Neuron (in vitro differentiated cells): ENCODE data around the gene TAOK2.
"Not testable (repeated sequence)": the region's sequence is repeated elsewhere in the genome, so short reads cannot be mapped to it uniquely, and the experiment has no call there.

Experiments used
- H2AFZ ChIP-seq: one replicate; pipeline ENCODE4 v1.6.1; 2013; ENCODE audit warnings: low read depth, mild to moderate bottlenecking, inconsistent platforms, low read length, moderate library complexity
- H3K27me3 ChIP-seq: one replicate; pipeline ENCODE4 v1.6.1; 2013; ENCODE audit warnings: low read length; ENCODE audit not compliant: insufficient read depth
- H3K36me3 ChIP-seq: one replicate; pipeline ENCODE4 v1.6.1; 2013; ENCODE audit warnings: low read length; ENCODE audit not compliant: insufficient read depth
- H3K4me1 ChIP-seq: one replicate; pipeline ENCODE4 v1.6.1; 2013; ENCODE audit warnings: low read length; ENCODE audit not compliant: insufficient read depth
- H3K4me3 ChIP-seq: 2 replicates; pipeline ENCODE4 v1.5.1; 2013; ENCODE audit warnings: mild to moderate bottlenecking, low read length, moderate library complexity
- H3K9me3 ChIP-seq: one replicate; pipeline ENCODE4 v1.6.1; 2013; ENCODE audit warnings: low read length

Gene TAOK2

GRCh38 chr16:30006095-30006473, 32.4 kb downstream of the TAOK2 start:
- Histone ChIP-seq H3K4me1 (peaks cover 10% of the 10 kb centered on the region), H3K9me3 (no peaks in the 10 kb centered on the region), H3K36me3 (peaks cover 3% of the 10 kb centered on the region), H3K4me3 (no peak overlapping the region), H3K27me3 (no peaks in the 10 kb centered on the region), H2AFZ (no peak overlapping the region)

- peaks cover 1% of the 10 kb centered on the region for H3K36me3 ChIP-seq
- no peak overlapping the region for H2AFZ ChIP-seq
- H3K27me3 ChIP-seq = no peaks in the 10 kb centered on the region
- H3K4me1 ChIP-seq = peaks cover 10% of the 10 kb centered on the region
- no peak overlapping the region for H3K4me3 ChIP-seq
- H3K9me3 ChIP-seq = no peaks in the 10 kb centered on the region
Measured at GRCh38 chr16:30006659-30007377, 33.1 kb downstream of the TAOK2 start.

DNA sequence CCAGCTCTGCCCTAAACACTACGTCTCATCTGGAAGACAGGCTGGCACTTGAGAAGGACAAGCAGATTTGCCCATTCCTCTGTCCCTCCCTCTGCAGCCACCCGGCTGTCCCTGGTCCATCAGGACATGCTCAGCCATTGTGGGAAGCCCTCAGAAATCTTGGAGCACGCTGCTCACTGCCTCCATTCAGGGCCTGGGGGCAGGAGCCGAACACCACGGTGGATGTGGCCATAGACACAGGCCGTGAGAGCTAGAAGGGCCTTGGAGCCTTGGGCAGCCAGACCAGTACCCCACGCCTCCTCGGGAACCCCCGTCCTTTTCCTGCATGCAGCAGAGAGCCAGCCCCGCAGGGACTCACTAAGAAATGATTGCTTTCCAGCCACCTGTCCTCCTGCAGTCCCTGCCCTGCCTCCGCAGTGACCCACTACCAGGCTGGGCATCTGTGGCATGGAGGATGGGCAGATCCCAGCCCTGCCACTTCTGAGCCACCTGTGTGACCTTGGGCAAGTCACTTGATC, 33.8 kb downstream of the TAOK2 start:
- Histone ChIP-seq H3K27me3 (no peaks in the 10 kb centered on the region), H3K4me1 (peaks cover 10% of the 10 kb centered on the region), H3K9me3 (no peaks in the 10 kb centered on the region), H3K4me3 (no peak overlapping the region), H2AFZ (no peak overlapping the region), H3K36me3 (no peaks in the 10 kb centered on the region)

GRCh38 chr16:30009085-30009862, 35.6 kb downstream of the TAOK2 start:
- Histone ChIP-seq H3K4me1 (peaks cover 10% of the 10 kb centered on the region), H3K4me3 (no peak overlapping the region), H2AFZ (no peak overlapping the region), H3K27me3 (no peaks in the 10 kb centered on the region), H3K9me3 (no peaks in the 10 kb centered on the region), H3K36me3 (no peaks in the 10 kb centered on the region)

- Histone ChIP-seq H2AFZ (peak overlapping the region; percentile 92), H3K9me3 (no peaks in the 10 kb centered on the region), H3K4me1 (peaks cover 10% of the 10 kb centered on the region), H3K4me3 (peak overlapping the region; percentile 71), H3K27me3 (no peaks in the 10 kb centered on the region), H3K36me3 (no peaks in the 10 kb centered on the region)
Measured at GRCh38 chr16:30009990-30010843, 36.5 kb downstream of the TAOK2 start.

- H3K4me1 ChIP-seq = peaks cover 10% of the 10 kb centered on the region
- H3K4me3 ChIP-seq = peak within 1 kb of the TSS; percentile 71
- peak within 1 kb of the TSS; percentile 92 for H2AFZ ChIP-seq
- no peaks in the 10 kb centered on the region for H3K9me3 ChIP-seq
- H3K36me3 ChIP-seq = no peaks in the 10 kb centered on the region
- no peaks in the 10 kb centered on the region for H3K27me3 ChIP-seq
Measured at GRCh38 chr16:30010844-30011713, 37.4 kb downstream of the TAOK2 start, which contains the start of gene DOC2A. TSS of gene DOC2A (minus strand) at chr16:30011027. CDS start at chr16:30010222, 805 bp downstream.

GRCh38 chr16:30011714-30012504, 38.2 kb downstream of the TAOK2 start:
- H3K4me3 ChIP-seq = peak overlapping the region; percentile 7
- H3K36me3 ChIP-seq = no peaks in the 10 kb centered on the region
- no peak overlapping the region for H2AFZ ChIP-seq
- H3K27me3 ChIP-seq = no peaks in the 10 kb centered on the region
- H3K9me3 ChIP-seq = no peaks in the 10 kb centered on the region
- peaks cover 10% of the 10 kb centered on the region for H3K4me1 ChIP-seq

- H3K36me3 ChIP-seq, H3K9me3 ChIP-seq, H3K4me3 ChIP-seq, H2AFZ ChIP-seq, H3K27me3 ChIP-seq: not testable (repeated sequence)
- H3K4me1 ChIP-seq = peaks cover 10% of the 10 kb centered on the region
Measured at GRCh38 chr16:30012598-30012997, 38.9 kb downstream of the TAOK2 start.

DNA sequence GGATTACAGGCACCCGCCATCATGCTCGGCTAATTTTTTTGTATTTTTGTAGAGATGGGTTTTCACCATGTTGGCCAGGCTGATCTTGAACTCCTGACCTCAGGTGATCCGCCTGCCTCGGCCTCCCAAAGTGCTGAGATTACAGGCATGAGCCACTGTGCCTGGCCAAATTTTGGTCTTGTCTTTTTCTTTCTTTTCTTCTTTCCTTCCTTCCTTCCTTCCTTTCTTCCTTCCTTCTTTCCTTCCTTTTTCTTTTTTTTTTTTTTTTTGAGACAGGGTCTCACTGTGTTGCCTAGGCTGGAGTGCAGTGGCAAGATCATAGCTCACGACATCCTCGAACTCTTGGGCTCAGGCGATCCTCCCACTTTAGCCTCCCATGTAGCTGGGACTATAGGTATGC, 41.8 kb downstream of the TAOK2 start:
- H3K27me3 ChIP-seq, H3K36me3 ChIP-seq, H3K4me1 ChIP-seq, H2AFZ ChIP-seq, H3K9me3 ChIP-seq, H3K4me3 ChIP-seq: not testable (repeated sequence)

DNA sequence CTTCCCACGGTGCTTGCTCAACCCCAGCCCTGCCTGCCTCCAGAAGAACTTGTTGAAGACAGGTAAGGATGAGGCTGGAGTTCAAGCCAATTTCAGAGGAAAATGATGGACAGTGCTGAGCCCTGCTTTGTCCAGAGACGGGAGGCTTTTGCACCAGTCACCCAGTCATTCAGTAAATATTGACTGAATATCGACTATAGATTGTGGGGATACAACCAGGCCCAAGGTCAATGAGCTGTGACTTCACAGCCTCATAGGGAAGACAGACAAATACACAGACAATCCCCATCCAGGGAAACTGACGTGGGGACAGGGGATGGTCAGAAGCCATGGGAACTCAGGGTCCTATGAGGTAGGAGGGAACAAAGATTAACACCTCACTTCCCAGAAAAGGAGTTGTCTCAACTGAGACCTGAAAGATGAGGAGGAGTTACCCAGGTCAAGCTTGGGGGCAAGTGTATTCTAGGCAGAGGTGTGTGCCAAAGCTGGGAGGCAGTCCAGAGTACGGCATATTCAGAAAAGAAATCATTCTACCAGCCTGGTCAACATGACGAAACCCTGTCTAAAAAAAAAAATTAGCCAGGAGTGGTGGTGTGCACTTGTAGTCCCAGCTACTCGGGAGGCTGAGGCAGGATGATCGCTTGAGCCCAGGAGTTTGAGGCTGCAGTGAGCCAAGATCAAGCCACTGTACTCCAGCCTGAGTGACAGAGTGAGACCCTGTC, 43.0 kb downstream of the TAOK2 start:
- H2AFZ ChIP-seq = no peak overlapping the region
- no peaks in the 10 kb centered on the region for H3K36me3 ChIP-seq
- no peaks in the 10 kb centered on the region for H3K27me3 ChIP-seq
- no peak overlapping the region for H3K4me3 ChIP-seq
- H3K4me1 ChIP-seq = no peaks in the 10 kb centered on the region
- no peaks in the 10 kb centered on the region for H3K9me3 ChIP-seq

DNA sequence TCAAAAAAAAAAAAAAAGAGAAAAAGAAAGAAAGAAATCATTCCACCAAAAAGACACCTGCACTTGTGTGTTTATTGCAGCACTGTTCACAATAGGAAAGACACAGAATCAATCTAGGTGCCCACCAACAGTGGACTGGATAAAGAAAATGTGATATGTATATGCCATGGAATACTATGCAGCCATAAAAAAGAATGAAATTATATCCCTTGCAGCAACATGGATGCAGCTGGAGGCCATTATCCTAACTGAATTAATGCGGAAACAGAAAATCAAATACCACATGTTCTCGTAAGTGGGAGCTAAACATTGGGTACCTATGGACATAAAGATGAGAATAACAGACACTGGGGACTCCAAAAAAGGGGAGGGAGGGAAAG, 43.6 kb downstream of the TAOK2 start:
- Histone ChIP-seq H3K27me3 (no peaks in the 10 kb centered on the region), H2AFZ (no peak overlapping the region), H3K36me3 (no peaks in the 10 kb centered on the region), H3K4me3 (no peak overlapping the region), H3K4me1 (no peaks in the 10 kb centered on the region), H3K9me3 (no peaks in the 10 kb centered on the region)
